HS-5 (cell line): ENCODE data around the gene SH3GL1.
A peak's percentile ranks its signal among the peaks of the same experiment; 100 is the strongest.

ENCODE experiments used
- DNase-seq: peaks from one replicate; pipeline ENCODE4 v3.0.0-alpha.2; 2012; ENCODE audit warnings: low read depth

The SH3GL1 gene

DNA sequence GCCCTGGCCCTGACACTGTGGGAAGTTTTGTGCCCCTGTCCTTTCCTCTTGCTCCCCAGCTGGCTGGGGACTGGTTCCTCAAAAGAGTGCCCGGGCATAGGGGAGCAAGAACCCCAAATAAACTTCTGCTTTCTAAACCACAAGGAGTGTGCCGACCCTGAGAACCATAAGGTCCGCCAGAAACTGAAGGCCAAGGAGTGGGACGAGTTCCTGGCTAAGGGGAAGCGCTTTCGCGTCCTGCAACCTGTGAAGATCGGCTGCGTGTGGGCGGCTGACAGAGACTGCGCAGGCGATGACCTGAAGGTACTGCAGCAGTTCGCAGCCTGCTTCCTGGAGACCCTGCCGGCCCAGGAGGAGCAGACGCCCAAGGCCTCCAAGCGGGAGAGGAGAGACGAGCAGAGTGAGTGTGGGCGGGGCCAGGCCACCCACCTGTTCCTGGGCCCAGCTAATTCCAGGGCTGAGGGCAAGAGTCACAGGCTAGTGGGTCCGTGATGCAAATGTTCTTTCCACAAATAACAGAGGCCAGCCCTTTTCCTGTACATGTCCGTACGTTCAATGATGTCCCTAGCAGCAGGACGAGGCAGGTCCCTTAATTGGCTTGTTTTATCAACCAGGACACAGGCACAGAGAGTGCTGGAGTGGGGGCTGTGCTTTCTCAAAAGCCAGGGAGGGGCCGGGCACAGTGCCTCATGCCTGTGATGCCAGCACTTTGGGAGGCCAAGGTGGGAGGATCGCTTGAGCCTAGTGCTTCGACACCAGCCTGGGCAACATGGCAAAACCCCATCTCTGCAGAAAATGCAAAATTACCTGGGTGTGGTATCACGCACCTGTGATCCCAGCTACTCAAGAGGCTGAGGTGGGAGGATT is 31.7 kb upstream of the SH3GL1 start:
- no peak for DNase-seq

- no peak for DNase-seq
These were observed 30.9 kb upstream of the SH3GL1 start for GRCh38 chr19:4431296-4431695.

- DNase-seq: no peak
These were observed 30.4 kb upstream of the SH3GL1 start for GRCh38 chr19:4430760-4431159.

DNA sequence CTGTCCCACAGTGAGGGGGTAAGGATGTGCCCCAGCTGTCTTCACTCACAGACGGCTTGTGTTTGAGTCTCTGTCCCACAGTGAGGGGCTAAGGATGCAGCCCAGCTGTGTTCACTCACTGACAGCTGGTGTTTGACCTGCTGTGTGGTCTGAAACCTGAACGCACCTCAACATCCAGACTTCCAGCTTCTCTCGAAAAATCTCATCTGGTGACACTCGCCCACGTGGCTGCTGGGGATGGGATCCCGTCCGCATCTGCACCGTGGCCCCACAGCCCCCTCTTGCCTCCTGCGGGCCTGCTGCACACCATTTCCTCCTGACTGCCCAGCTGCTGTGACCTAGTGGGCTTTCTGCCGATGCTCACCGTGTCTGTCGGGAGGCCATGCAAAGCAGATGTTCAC is 29.4 kb upstream of the SH3GL1 start:
- DNase-seq: no peak

- no peak for DNase-seq
These were observed 28.9 kb upstream of the SH3GL1 start for GRCh38 chr19:4429256-4429655.

GRCh38 chr19:4428326-4428975 is 28.1 kb upstream of the SH3GL1 start:
- no peak for DNase-seq

GRCh38 chr19:4425537-4425936 is 25.2 kb upstream of the SH3GL1 start:
- peak; percentile 98 for DNase-seq

GRCh38 chr19:4423416-4424126 is 23.2 kb upstream of the SH3GL1 start:
- DNase-seq: no peak

- DNase-seq: no peak
These were observed 15.9 kb upstream of the SH3GL1 start for GRCh38 chr19:4416268-4416667.

DNA sequence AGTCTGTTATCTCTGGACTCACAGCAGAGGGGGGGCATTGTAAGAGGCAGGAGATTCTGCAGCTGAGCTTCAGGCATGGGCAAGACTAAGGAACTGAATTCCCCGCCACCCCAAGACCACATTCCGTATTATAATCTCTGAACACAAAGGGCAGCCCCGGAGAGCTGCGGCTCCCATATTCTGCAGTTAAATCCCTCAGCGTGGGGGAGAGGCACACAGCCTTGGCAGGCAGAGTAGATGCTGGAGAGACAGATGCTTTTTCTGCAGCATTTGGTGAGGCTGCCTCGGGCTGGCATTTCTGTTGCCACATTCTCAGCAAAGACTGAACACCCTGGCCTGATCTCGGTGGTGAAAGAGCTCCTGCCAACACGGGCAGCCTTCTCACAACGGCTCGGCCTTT is 15.0 kb upstream of the SH3GL1 start:
- no peak for DNase-seq

GRCh38 chr19:4414800-4415321 is 14.5 kb upstream of the SH3GL1 start:
- DNase-seq: no peak

DNA sequence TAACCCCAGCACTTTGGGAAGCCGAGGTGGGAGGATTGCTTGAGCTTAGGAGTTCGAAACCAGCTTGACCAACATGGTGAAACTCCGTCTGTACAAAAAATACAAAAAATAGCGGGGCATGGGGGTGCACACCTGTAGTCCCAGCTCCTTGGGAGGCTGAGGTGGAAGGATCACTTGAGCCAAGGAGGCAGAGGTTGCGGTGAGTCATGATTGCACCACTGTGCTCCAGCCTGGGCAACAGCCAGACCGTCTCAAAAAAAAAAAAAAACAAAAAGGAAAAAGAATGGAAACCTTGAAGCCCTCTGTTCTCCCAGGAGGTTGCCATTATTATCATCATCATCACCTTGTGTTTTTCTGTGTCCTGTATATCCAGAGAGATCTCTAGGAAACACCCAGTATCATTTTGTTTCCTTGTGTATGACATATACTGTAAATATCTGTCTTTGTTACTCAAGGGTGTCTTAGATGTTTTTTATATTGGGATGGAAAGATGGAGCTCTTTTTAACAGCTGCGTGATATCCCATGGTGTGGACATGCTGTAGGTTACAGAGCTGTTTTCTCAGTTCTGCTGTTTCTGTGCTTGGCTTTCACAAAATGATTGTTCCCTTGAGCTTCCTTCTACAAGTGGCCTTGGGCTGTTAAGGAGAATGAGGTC is 13.9 kb upstream of the SH3GL1 start:
- DNase-seq: no peak

DNA sequence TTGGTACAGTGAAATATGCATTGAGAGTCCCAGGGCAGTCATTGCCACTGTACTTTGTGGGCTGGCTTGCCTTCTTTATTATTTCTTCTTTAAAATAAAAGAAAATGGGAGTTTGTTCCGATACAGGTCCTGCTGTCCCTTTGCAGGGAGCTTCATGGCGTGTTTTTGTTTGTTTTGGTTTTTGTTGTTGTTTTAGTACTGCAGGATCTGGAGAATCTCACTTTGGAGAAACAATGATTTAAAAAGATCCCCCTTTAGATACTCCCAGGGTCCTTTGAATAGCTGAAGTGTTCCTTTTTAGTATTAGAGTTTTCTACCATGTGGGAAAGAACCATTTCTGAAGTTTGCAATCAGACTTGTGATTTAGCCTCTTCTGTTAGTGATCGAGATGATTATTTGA is 13.2 kb upstream of the SH3GL1 start:
- no peak for DNase-seq

GRCh38 chr19:4409123-4409933 is 9.0 kb upstream of the SH3GL1 start:
- no peak for DNase-seq

DNA sequence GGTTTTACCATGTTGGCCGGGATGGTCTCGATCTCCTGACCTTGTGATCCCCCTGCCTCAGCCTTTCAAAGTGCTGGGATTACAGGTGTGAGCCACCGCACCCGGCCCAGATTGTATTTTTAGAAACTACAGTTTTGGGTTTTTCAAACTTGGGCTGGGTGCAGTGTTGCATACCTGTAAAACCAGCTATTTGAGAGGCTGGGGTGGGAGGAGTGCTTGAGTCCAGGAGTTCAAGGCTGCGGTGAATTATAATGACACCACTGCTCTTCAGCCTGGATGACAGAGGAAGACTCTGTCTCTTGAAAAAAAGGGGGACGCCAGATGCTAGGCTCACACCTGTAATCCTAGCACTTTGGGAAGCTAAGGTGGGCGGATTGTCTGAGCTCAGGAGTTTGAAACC is 6.3 kb upstream of the SH3GL1 start:
- DNase-seq: no peak

DNA sequence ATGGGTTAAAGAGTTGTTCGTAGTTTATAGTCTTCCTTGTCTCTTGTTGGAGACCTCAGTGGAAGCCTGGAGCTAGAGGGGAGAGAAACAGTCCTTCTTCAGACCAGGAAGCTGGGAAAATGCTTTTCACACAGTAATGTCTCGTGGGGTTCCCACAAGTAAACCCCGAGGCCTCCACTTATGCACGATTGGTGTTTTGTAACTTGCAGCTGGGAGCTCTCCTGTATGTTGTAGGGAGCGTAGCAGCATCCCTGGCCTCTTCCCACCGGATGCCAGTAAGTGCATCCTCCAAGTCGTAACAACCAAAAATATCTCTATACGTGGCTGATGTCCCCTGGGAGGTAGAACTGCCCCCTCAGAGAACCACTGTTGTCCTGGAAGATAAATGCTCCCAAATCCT is 5.6 kb upstream of the SH3GL1 start:
- DNase-seq: no peak

- no peak for DNase-seq
These were observed 2.8 kb upstream of the SH3GL1 start for GRCh38 chr19:4403005-4403761.

DNA sequence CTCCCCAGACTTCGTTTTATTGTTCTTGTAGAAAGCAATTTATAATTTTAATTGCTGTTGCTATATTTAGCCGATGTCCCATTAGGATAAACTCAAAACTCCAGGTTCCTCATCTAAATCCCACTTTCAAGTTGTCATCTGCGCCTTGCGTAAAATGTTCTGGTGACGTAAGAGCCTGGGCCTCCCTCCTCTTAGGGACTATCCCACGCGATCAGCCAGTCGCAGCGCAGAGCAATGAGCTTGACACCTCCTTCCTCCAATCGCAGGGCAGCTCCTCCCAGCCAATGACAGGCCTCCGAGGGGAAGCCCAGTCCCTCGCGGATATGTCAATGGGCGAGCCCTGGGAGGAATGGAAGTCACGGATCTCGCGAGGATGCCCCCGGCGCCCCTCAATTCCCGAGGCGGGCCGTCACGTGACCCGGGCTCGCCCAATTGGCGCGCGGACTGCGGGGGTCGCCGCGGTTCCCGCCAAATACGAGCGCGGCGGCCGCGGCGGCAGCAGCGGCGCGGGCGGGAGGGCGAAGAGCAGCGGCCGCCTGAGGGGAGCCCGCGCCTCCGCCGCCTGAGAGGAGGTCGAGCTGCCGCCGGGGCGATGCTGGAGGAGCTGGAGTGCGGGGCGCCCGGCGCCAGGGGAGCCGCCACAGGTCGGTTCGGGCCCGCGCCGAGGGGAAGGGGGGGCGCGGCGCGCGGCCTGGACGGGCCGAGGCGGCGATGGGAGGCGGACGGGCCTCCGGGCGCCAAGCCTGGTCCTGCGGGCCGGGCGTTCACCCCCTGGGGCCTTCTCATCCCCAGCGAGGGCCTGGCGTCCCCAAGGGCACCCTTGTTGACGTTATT is 2.0 kb upstream of the SH3GL1 start, which contains the start of gene CHAF1A:
Gene CHAF1A (plus strand): TSS at position 470 of the 834 bp plus-strand sequence. CDS start 123 bp downstream, at position 593.
- DNase-seq: peak; percentile 99

- DNase-seq: no peak
These were observed 1.4 kb upstream of the SH3GL1 start for GRCh38 chr19:4401769-4402170.

DNA sequence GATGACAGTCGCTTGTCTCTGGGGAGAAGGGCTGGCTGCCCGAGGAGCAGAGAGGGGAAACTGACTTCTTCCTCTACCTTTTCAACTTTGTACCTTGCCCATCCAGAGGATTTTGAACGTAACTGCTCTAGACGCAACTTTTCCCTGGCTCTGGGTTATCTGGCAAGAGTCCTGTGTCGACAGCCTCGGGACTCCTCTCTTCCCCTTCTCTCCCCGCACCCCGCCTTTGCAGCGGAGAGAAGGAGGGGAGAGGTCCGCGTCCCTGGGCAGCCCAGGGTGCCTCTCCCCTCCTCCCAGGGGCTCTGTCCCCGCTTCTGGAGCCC is 574 bp downstream of the SH3GL1 start:
- DNase-seq: no peak
